GM12878 (cell line): Measurements from ENCODE around the gene RNASE12. TPM values are rescaled to one million over a fixed set of nuclear protein-coding genes. Genes with fewer than 3 reads are reported as not detected.

ENCODE experiments used
- ATAC-seq: fragments of 200-7000 bp; cut with Tn5 transposase; 3 replicates; pipeline ENCODE4 v1.9.1; 2020; ENCODE audit warnings: mild to moderate bottlenecking, moderate library complexity
- BruUV-seq: library from RNA; stranded (reverse); fragments of 400-500 nt; replicated peaks from 2 replicates; lab custom pipeline; 2021; lab: Mats Ljungman, UMichigan
- CTCF ChIA-PET: fragments of 300-600 bp; sonication (Branson Sonifier 250); formaldehyde crosslinking; extraction: SDS; loops from one replicate; lab custom pipeline; 2021; ENCODE audit warnings: inconsistent platforms; lab: Yijun Ruan, JAX
- POLR2A ChIA-PET: fragments of 350-600 bp; formaldehyde crosslinking; extraction: SDS; loops from one replicate; lab custom pipeline; 2021; ENCODE audit warnings: inconsistent platforms; lab: Charles Lee
- RAD21 ChIA-PET: fragments of 300-600 bp; sonication (Branson Sonifier 250); formaldehyde crosslinking; loops from one replicate; lab custom pipeline; 2023; ENCODE audit warnings: antibody characterized with exemption; ENCODE audit not compliant: unreplicated experiment; lab: Charles Lee
- SMC1A ChIA-PET: fragments of 300-600 bp; sonication (Branson Sonifier 250); formaldehyde crosslinking; loops from one replicate; lab custom pipeline; 2023; ENCODE audit not compliant: unreplicated experiment, uncharacterized antibody; lab: Charles Lee
- DNase-seq: peaks from one replicate; pipeline ENCODE4 v3.0.0-alpha.2; 2011; ENCODE audit warnings: low read depth, low spot score
- FAIRE-seq: peaks from 3 replicates; lab custom pipeline; 2011; peaks lifted over from hg19 to GRCh38; lab: Jason Lieb, UNC
- H2AFZ ChIP-seq: 2 replicates; pipeline ENCODE4 v1.6.0; 2011; ENCODE audit warnings: low read depth, low read length, control low read depth; ENCODE audit not compliant: control insufficient read depth
- H3K27ac ChIP-seq: 2 replicates; pipeline ENCODE4 v1.5.1; 2011; ENCODE audit warnings: control low read depth; ENCODE audit not compliant: control insufficient read depth, insufficient read depth
- H3K27me3 ChIP-seq, 2 experiments: replicated peaks in 1 of 2; 2 replicates each; pipeline versions ENCODE4 v1.6.0 to v1.6.1; 2011; ENCODE audit warnings: low read length in 1 of 2; ENCODE audit not compliant: control insufficient read depth in 2 of 2, insufficient read depth in 2 of 2
- H3K36me3 ChIP-seq, 2 experiments: 2 replicates each; pipeline ENCODE4 v1.5.1; 2011; ENCODE audit warnings: low read length in 1 of 2; ENCODE audit not compliant: control insufficient read depth in 2 of 2, insufficient read depth in 2 of 2
- H3K4me1 ChIP-seq: 2 replicates; pipeline ENCODE4 v1.6.1; 2011; ENCODE audit warnings: mild to moderate bottlenecking, low read length, moderate library complexity, mixed read lengths; ENCODE audit not compliant: control insufficient read depth, insufficient read depth
- H3K4me2 ChIP-seq: 2 replicates; pipeline ENCODE4 v1.6.0; 2011; ENCODE audit warnings: control low read depth; ENCODE audit not compliant: control insufficient read depth, insufficient read depth
- H3K4me3 ChIP-seq: fragments of 200-600 bp; sonication (generic); 2 replicates; pipeline ENCODE4 v1.5.1; 2016
- H3K79me2 ChIP-seq: 2 replicates; pipeline ENCODE4 v1.6.0; 2011; ENCODE audit warnings: low read length; ENCODE audit not compliant: control insufficient read depth, insufficient read depth
- H3K9ac ChIP-seq: 2 replicates; pipeline ENCODE4 v1.8.0; 2011; ENCODE audit warnings: low read length, control low read depth, mixed read lengths; ENCODE audit not compliant: control insufficient read depth, insufficient read depth
- H3K9me3 ChIP-seq: replicated peaks from 3 replicates; pipeline ENCODE4 v1.5.1; 2011; ENCODE audit warnings: mild to moderate bottlenecking, low read length; ENCODE audit not compliant: control insufficient read depth, insufficient read depth
- H4K20me1 ChIP-seq: 2 replicates; pipeline ENCODE4 v1.6.0; 2011; ENCODE audit not compliant: control insufficient read depth, insufficient read depth
- FOS ChIP-seq: IDR thresholded peaks from 3 replicates; pipeline ENCODE4 v1.6.1; 2011; ENCODE audit warnings: borderline replicate concordance; ENCODE audit not compliant: insufficient read length; ENCODE audit errors: extremely low read depth
- IKZF2 ChIP-seq, 2 experiments: fragments of 450-650 bp; IDR thresholded peaks; 2 replicates each; pipeline ENCODE4 v1.6.1; 2017; ENCODE audit warnings: mild to moderate bottlenecking in 2 of 2, moderate library complexity in 2 of 2
- RUNX3 ChIP-seq: IDR thresholded peaks from 2 replicates; pipeline ENCODE4 v1.6.1; 2012; ENCODE audit warnings: low read length, inconsistent platforms
- SMAD1 ChIP-seq: fragments of 450-650 bp; IDR thresholded peaks from 2 replicates; pipeline ENCODE4 v1.6.1; 2018; ENCODE audit warnings: mild to moderate bottlenecking, low read depth; ENCODE audit not compliant: partially characterized antibody
- WRNIP1 ChIP-seq: IDR thresholded peaks from 2 replicates; pipeline ENCODE4 v1.6.1; 2011; ENCODE audit warnings: low read depth, low read length, improper control_type of control experiment, borderline replicate concordance
- WGBS: methylation state at CpG from one replicate; pipeline ENCODE4 v1.1.6; 2016; ENCODE audit warnings: low lambda C conversion rate; ENCODE audit not compliant: insufficient replicate concordance, insufficient coverage; ENCODE audit errors: missing lambda C conversion rate; 5-methylcytosine and 5-hydroxymethylcytosine counted together
- in situ Hi-C: fragments of 300-500 bp; cut with MboI; formaldehyde crosslinking; loops from 9 replicates; pipeline ENCODE4 v1.14.3; 2018; ENCODE audit warnings: mixed read lengths
- intact Hi-C: fragments of 100-400 bp; cut with micrococcal nuclease; formaldehyde crosslinking; loops from one replicate; pipeline ENCODE4 v1.14.2; 2022; ENCODE audit not compliant: unreplicated experiment
- polyA plus RNA-seq, 11 experiments: library from polyadenylated mRNA; depleted of rRNA in 4 of 11; unstranded in 6 of 11; stranded (reverse) in 5 of 11; fragments of >200 nt; fragmentation: Nextera tagmentation in 4 of 11; fragmentation: Illumina TruSeq in 1 of 11; extraction: Ambion mirVana in 4 of 11; extraction: Trizol in 1 of 11; gene quantifications; 1 replicate in 1 of 11; 2 replicates in 10 of 11; pipeline versions ENCODE4 v1.2.1 to v1.2.3, GENCODE V29; 2011 to 2016; ENCODE audit warnings: inconsistent platforms in 2 of 11, missing spikeins in 2 of 11, low read depth in 1 of 11
- total RNA-seq, 4 experiments: library from RNA; depleted of rRNA in 3 of 4; stranded (reverse); fragments of >200 nt in 3 of 4; fragmentation: Illumina TruSeq in 1 of 4; extraction: Trizol in 1 of 4; gene quantifications; 2 replicates each; pipeline versions ENCODE4 v1.2.1 to v1.2.3, GENCODE V29; 2013 to 2021

The RNASE12 gene
- total and polyA plus RNA-seq, 10 of the 15 experiments (the other 5 are each of a cell fraction or from before 2014, with no cell fraction given), result not detected

GRCh38 chr14:20614038-20614840 is 23.1 kb upstream of the RNASE12 start:
- CTCF ChIA-PET, result interaction anchor here (1.0 to 10.3 kb wide), 15 partner anchors 9 to 310 kb away, joined by 3 to 163 read pairs (median 9); partner anchors contain the start of genes ANG, RNASE4 and TEP1
- FAIRE-seq (no peak), DNase-seq (no peak)
- H3K36me3 ChIP-seq, result no peaks in the 10 kb centered on the region
- H4K20me1 ChIP-seq, result no peaks in the 10 kb centered on the region
- H2AFZ ChIP-seq, result peak overlapping the region; percentile 91
- peak overlapping the region; percentile 68 for H3K9ac ChIP-seq
- H3K27ac ChIP-seq, result peak overlapping the region; percentile 29; the same call in 1 of the 2 replicates
- 11% methylated on average over 17 of the region's 17 CpGs for WGBS
- peaks cover 39% of the 10 kb centered on the region for H3K4me1 ChIP-seq
- peak; percentile 5 to 8; a peak in 1 of 4 replicates for TF ChIP-seq IKZF2 (IDR thresholded peaks at IDR 0.05)
- peak; percentile 48; the same call in 1 of the 2 replicates for TF ChIP-seq RUNX3
- TF ChIP-seq WRNIP1, result no peak
- TF ChIP-seq FOS, result no peak
- TF ChIP-seq SMAD1, result no peak
- TF ChIP-seq, all 136 proteins: peak for 2
- RAD21 ChIA-PET, result interaction anchor here (0.9 to 3.5 kb wide), 15 partner anchors 9 to 285 kb away, joined by 3 to 49 read pairs (median 7); partner anchors contain the start of genes ANG, PARP2, PIP4P1 and RNASE4
- H3K79me2 ChIP-seq, result no peaks in the 10 kb centered on the region
- SMC1A ChIA-PET, result interaction anchor here (0.9 to 3.9 kb wide), 13 partner anchors 8 to 286 kb away, joined by 3 to 38 read pairs (median 6); partner anchors contain the start of gene RNASE4
- H3K27me3 ChIP-seq, result no peaks in the 10 kb centered on the region
- BruUV-seq, result no TSS peak
- H3K9me3 ChIP-seq, result no peaks in the 10 kb centered on the region
- peak overlapping the region; percentile 89 for H3K4me3 ChIP-seq
- intact Hi-C loops, result loop anchor here (5.0 kb wide), 2 partner anchors 48 to 272 kb away; partner anchors contain the start of gene PARP2
- in situ Hi-C loops, result loop anchor here (5.0 kb wide), 1 partner anchor 202 kb away; the partner anchor contains the start of gene TEP1
- POLR2A ChIA-PET, result interaction anchor here (0.6 to 2.9 kb wide), 4 partner anchors 18 to 68 kb away, joined by 6 to 19 read pairs (median 8); no protein-coding TSS in a partner anchor
- ATAC-seq, result peak; percentile 7; the same call in 2 of the 3 replicates
- H3K4me2 ChIP-seq, result peak overlapping the region; percentile 97
